Esophagus (tissue), 2 donors: ENCODE data around the gene BHLHA15. TPM values are rescaled to one million over a fixed set of nuclear protein-coding genes. Genes with fewer than 3 reads are reported as not detected.

Source experiments
- H3K27ac ChIP-seq, 2 donors: one replicate each; pipeline ENCODE4 v1.5.1; 2013; ENCODE audit warnings: low read depth in 2 of 2, mild to moderate bottlenecking in 2 of 2, inconsistent platforms in 1 of 2, low read length in 1 of 2, moderate library complexity in 1 of 2
- H3K27me3 ChIP-seq, 2 donors: one replicate each; pipeline ENCODE4 v1.6.1; 2013; ENCODE audit warnings: low read length in 2 of 2, control low read depth in 1 of 2, mild to moderate bottlenecking in 1 of 2; ENCODE audit not compliant: insufficient read depth in 2 of 2, control insufficient read depth in 1 of 2
- H3K36me3 ChIP-seq, 2 donors: one replicate each; pipeline ENCODE4 v1.6.1; 2013; ENCODE audit warnings: low read length in 1 of 2; ENCODE audit not compliant: control insufficient read depth in 2 of 2, insufficient read depth in 2 of 2
- H3K4me1 ChIP-seq, 2 donors: one replicate each; pipeline ENCODE4 v1.6.1; 2013; ENCODE audit warnings: low read length in 1 of 2; ENCODE audit not compliant: control insufficient read depth in 2 of 2, insufficient read depth in 2 of 2
- H3K4me3 ChIP-seq, 2 donors: one replicate each; pipeline ENCODE4 v1.5.1; 2013; ENCODE audit warnings: low read length in 2 of 2, mild to moderate bottlenecking in 2 of 2, low read depth in 1 of 2, moderate library complexity in 1 of 2
- H3K9me3 ChIP-seq, 2 donors: one replicate each; pipeline ENCODE4 v1.6.1; 2013; ENCODE audit warnings: mild to moderate bottlenecking in 2 of 2, low read depth in 1 of 2, low read length in 1 of 2, moderate library complexity in 1 of 2; ENCODE audit not compliant: control insufficient read depth in 2 of 2, insufficient read depth in 1 of 2
- WGBS, 2 donors: extraction: QIAGEN DNeasy Blood & Tissue Kit; methylation state at CpG; one replicate each; pipeline ENCODE4 v1.1.7; 2013; 5-methylcytosine and 5-hydroxymethylcytosine counted together
- polyA plus RNA-seq, 2 donors: library from polyadenylated mRNA; stranded (reverse); fragments of 200-250 nt; gene quantifications; one replicate each; pipeline ENCODE4 v1.2.3, GENCODE V29; 2013
- donor health status: healthy with polysubstance abuse.
- donor health status: Bipolar disorder and iron deficiency.

BHLHA15 gene
- polyA plus RNA-seq, 2 donors = 0.80 to 0.96 TPM

DNA sequence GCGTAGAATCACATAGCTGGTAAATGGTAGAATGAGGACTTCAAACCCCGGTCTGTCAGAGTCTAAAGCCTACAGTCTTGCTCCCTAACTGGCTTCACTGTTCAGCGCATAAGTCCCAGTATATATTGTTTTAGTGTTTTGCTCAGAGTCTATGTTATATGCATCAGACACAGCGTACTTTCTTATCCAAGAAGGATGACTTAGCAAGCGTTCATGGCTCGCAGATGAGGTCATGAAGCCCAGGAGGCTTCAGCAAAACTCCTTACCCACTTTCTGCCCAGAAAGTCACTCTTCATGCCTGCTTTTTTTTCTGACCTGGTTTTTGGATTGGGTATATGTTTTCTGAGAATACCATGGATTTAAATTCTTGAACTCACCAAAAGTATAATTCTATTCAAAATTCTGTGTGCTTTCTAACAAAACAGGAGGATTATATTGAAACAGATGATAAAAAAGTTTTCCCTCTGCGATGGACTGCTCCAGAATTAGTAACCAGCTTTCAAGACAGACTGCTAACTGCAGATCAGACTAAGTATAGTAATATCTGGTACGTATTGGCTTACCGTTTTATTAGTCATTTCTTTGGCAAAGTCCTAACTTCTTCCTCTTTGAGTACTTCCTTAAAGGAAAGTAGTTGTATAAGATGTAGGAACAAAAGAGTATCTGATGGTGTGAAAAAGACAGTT lies 24.6 kb upstream of the BHLHA15 start:
- Histone ChIP-seq H3K27ac (peak overlapping the region in 1 of 2 donors; percentile 15), H3K36me3 (peaks cover 0 to 9% of the 10 kb centered on the region in 2 donors), H3K4me3 (no peak overlapping the region), H3K4me1 (no peaks in the 10 kb centered on the region), H3K9me3 (no peaks in the 10 kb centered on the region), H3K27me3 (no peaks in the 10 kb centered on the region)
- WGBS, 2 donors = 68 to 73% methylated on average over 9 of the region's 9 CpGs

DNA sequence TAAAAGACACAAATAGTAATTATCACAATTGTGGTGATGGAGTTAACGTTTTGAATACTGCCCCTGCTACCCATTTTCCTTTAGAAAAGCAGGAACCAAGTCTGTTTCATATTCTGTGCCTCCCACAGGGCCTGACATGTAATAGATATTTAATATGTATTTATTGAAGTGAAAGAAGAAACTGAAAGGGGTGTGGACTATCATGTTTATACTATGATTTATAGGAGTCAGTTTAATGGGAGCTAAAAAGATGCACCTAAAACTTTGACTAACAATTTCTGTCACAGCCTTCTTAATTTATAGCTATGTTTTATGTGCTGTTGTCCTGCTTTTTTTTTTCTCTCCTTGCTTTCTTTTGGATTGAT lies 24.1 kb upstream of the BHLHA15 start:
- Histone ChIP-seq H3K36me3 (peaks cover 3 to 14% of the 10 kb centered on the region in 2 donors), H3K4me1 (no peaks in the 10 kb centered on the region), H3K9me3 (no peaks in the 10 kb centered on the region), H3K27ac (no peak overlapping the region), H3K27me3 (no peaks in the 10 kb centered on the region), H3K4me3 (no peak overlapping the region)
- WGBS, 2 donors = 40 to 48% methylated on average over 1 of the region's 1 CpG

DNA sequence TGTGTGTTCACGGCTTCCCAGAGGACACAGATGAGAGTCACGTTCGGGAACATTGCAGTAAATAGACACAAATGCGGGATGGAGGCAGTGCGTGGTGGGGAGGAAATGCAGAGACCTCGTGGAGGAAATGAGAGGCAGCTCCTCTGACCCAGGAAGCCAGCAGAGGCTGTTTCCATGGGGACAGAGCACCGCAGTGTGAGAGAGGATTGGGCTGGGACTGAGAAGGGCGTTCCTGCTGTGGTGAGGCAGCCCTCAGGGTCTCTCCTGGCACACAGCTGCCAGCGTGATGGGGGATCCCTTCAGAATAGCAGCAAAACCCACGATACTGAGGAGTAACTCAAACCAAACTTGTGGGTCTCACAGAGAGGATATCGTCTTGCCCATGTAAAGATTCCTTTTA lies 21.7 kb upstream of the BHLHA15 start:
- WGBS, 2 donors = 93 to 95% methylated on average over 11 of the region's 11 CpGs
- Histone ChIP-seq H3K9me3 (no peaks in the 10 kb centered on the region), H3K36me3 (peaks cover 9 to 28% of the 10 kb centered on the region in 2 donors), H3K27me3 (no peaks in the 10 kb centered on the region), H3K4me3 (no peak overlapping the region), H3K4me1 (no peaks in the 10 kb centered on the region), H3K27ac (no peak overlapping the region)

DNA sequence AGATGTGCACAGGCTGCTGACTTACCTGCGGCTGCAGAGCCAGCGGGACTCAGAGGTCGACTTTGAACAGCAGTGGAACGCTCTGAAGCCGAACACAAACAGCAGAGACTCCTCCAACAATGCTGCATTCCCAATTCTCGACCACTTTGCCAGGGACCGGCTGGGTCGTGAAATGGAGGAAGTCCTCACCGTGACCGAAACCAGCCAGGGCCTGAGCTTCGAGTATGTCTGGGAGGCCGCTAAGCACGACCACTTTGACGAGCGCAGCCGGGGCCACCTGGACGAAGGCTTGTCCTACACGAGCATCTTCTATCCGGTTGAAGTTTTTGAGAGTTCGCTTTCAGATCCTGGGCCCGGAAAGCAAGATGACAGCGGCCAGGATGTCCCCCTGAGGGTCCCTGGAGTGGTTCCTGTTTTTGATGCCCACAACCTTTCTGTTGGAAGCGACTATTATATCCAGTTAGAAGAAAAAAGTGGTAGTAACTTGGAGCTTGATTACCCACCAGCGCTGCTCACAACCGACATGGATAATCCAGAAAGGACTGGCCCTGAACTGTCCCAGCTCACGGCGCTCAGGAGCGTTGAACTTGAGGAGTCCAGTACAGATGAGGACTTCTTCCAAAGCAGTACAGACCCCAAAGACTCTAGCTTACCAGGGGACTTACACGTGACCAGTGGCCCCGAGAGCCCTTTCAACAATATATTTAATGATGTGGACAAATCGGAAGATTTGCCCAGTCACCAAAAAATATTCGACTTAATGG lies 19.4 kb upstream of the BHLHA15 start:
- Histone ChIP-seq H3K27ac (no peak overlapping the region), H3K36me3 (peaks cover 15 to 45% of the 10 kb centered on the region in 2 donors), H3K4me3 (no peak overlapping the region), H3K4me1 (no peaks in the 10 kb centered on the region), H3K9me3 (no peaks in the 10 kb centered on the region), H3K27me3 (no peaks in the 10 kb centered on the region)
- 96 to 97% methylated on average over 32 of the region's 32 CpGs for WGBS, 2 donors

DNA sequence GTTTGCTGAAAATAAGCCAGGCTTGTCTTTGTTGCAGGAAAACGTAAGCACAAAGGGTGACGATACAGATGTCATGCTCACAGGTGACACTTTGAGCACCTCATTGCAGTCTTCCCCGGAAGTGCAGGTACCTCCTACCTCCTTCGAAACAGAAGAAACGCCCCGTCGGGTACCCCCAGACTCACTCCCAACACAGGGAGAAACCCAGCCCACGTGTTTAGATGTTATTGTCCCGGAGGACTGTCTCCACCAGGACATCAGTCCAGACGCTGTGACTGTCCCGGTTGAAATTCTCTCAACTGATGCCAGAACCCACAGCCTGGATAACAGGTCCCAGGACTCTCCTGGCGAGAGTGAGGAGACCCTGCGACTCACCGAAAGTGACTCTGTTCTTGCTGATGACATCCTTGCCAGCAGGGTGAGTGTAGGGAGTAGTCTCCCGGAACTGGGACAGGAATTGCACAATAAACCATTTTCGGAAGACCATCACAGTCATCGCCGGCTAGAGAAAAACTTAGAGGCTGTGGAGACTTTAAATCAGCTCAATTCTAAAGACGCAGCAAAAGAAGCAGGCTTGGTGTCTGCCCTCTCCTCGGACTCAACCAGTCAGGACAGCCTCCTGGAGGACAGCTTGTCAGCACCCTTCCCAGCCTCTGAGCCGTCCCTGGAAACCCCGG lies 18.3 kb upstream of the BHLHA15 start:
- H3K36me3 ChIP-seq = peaks cover 15 to 50% of the 10 kb centered on the region in 2 donors
- no peaks in the 10 kb centered on the region for H3K9me3 ChIP-seq
- H3K27ac ChIP-seq = no peak overlapping the region
- 91 to 95% methylated on average over 22 of the region's 22 CpGs for WGBS, 2 donors
- no peaks in the 10 kb centered on the region for H3K27me3 ChIP-seq
- H3K4me3 ChIP-seq = no peak overlapping the region
- H3K4me1 ChIP-seq = no peaks in the 10 kb centered on the region

DNA sequence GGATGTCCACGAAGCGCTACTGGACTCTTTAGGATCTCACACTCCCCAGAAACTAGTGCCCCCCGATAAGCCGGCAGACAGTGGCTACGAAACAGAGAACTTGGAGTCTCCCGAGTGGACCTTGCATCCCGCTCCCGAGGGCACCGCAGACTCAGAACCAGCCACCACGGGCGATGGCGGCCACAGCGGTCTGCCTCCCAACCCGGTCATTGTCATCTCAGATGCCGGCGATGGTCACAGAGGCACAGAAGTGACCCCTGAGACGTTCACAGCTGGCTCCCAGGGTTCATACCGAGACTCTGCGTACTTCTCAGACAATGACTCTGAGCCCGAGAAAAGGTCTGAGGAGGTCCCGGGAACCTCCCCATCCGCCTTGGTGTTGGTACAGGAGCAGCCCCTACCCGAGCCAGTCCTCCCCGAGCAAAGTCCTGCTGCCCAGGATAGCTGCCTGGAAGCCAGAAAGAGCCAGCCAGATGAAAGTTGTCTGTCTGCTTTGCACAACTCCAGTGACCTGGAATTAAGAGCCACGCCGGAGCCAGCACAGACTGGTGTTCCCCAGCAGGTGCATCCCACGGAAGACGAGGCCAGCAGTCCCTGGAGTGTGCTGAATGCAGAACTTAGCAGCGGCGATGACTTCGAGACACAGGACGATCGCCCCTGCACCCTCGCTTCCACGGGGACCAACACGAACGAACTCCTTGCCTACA lies 17.6 kb upstream of the BHLHA15 start:
- peaks cover 15 to 48% of the 10 kb centered on the region in 2 donors for H3K36me3 ChIP-seq
- no peaks in the 10 kb centered on the region for H3K9me3 ChIP-seq
- H3K4me3 ChIP-seq = no peak overlapping the region
- no peaks in the 10 kb centered on the region for H3K4me1 ChIP-seq
- H3K27ac ChIP-seq = no peak overlapping the region
- WGBS, 2 donors = 95 to 97% methylated on average over 37 of the region's 37 CpGs
- no peaks in the 10 kb centered on the region for H3K27me3 ChIP-seq

DNA sequence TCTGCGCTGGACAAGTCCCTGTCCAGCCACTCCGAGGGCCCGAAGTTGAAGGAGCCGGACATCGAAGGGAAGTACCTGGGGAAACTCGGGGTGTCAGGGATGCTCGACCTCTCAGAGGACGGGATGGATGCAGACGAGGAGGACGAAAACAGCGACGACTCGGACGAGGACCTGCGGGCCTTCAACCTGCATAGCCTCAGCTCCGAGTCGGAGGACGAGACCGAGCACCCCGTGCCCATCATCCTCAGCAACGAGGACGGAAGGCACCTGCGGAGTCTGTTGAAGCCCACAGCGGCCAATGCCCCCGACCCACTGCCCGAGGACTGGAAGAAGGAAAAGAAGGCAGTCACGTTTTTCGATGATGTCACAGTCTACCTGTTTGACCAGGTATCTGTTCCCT lies 17.1 kb upstream of the BHLHA15 start:
- no peak overlapping the region for H3K27ac ChIP-seq
- H3K4me3 ChIP-seq = no peak overlapping the region
- H3K4me1 ChIP-seq = no peaks in the 10 kb centered on the region
- no peaks in the 10 kb centered on the region for H3K9me3 ChIP-seq
- peaks cover 15 to 48% of the 10 kb centered on the region in 2 donors for H3K36me3 ChIP-seq
- no peaks in the 10 kb centered on the region for H3K27me3 ChIP-seq
- 96% methylated on average over 28 of the region's 28 CpGs for WGBS, 2 donors

DNA sequence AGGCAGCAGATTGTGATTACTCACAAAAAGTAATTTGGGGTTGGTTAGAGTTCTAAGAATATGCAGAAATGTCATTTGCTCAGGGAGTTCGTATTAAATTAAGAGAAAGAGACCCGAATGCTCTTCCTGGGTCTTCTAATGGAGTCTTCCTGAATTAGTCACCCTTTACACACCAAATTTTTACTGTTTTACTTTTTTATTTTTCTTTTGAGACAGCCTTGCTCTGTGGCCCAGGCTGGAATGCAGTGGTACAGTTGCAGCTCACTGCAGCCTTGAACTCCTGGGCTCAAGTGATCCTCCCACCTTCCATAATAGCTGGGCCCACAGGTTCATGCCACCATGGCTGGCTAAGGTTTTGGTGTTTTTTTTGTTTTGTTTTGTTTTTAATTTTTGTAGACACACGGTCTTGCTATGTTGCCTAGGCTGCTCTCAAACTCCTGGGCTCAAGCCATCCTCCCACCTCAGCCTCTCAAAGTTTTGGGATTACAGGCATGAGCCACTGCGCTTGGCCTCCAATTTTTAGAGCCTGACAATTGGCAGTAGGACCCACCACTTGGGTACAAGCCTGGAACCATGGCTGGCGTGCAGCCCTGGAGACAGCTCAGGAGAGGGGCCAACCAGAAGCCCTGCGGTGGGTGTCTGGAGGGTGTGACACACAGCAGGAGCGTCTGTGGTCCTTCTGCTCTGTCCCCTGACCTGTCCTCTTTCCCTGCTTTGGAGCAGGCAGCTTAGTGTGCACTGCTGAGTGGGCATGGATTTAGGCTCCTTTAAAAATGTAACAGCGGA lies 16.4 kb upstream of the BHLHA15 start:
- H3K36me3 ChIP-seq = peaks cover 15 to 44% of the 10 kb centered on the region in 2 donors
- no peaks in the 10 kb centered on the region for H3K4me1 ChIP-seq
- H3K27me3 ChIP-seq = no peaks in the 10 kb centered on the region
- no peak overlapping the region for H3K4me3 ChIP-seq
- WGBS, 2 donors = 93 to 96% methylated on average over 8 of the region's 8 CpGs
- H3K27ac ChIP-seq = no peak overlapping the region
- no peaks in the 10 kb centered on the region for H3K9me3 ChIP-seq
